SK-N-SH treated with all-trans-retinoic acid at 6 μM for 48 hours (cell line): Measurements from ENCODE around the gene LEPROT.

ENCODE experiments used
- ISL1 ChIP-seq: fragments of 250-450 bp; sonication (Bioruptor Pico); IDR thresholded peaks from 2 replicates; pipeline ENCODE4 v2.1.2; 2022; ENCODE audit warnings: mild to moderate bottlenecking, moderate library complexity
- PATZ1 ChIP-seq: fragments of 250-450 bp; sonication (Bioruptor Pico); IDR thresholded peaks from 2 replicates; pipeline ENCODE4 v1.8.0; 2020; ENCODE audit warnings: mild to moderate bottlenecking, moderate library complexity, borderline replicate concordance
- ZNF8 ChIP-seq: fragments of 450-650 bp; formaldehyde crosslinking; IDR thresholded peaks from 2 replicates; pipeline ENCODE4 v1.5.0; 2020; ENCODE audit warnings: mild to moderate bottlenecking, moderate library complexity
- TF ChIP-seq, protein P1 (sequence below): fragments of 250-450 bp; sonication (Bioruptor Pico); IDR thresholded peaks from 2 replicates; pipeline ENCODE4 v1.5.1; 2020; ENCODE audit warnings: low read depth, mild to moderate bottlenecking, moderate library complexity

DNA sequence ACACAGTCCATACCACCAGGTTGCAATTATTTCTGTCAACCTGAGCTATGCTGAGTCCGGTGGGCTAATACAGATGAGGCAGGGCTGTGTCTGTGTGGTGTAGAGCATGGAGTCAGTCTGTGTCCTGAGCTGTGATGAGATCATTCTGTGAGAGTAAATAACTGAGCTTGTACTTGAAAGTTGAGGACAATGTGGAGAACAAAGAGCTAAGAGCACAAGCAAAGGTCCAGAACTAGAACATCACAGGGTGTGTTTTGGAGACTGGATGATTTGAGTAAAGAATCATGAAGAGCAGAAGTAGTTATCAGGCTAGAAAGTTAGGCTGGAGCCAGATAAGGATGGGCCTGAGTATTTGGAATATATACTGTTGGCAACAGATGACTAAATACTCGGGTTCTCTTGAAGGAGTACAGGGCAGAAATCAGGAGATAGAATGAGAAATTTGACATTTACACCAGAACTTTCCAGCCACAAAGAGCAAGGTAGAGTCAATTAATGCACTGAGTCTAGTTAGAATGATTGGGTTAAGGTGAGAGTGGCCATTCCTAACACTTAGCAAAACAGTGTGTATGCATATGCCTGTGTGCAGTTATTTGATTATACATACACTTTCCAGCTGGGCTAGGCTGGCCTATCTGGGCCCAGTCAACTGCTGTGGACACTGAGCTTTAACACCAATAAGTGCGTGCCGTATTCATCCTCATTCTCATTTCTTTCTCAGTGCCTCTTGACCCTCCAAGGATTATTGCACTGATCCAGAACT, 48.8 kb downstream of the LEPROT start:
- no peak for TF ChIP-seq ISL1
- TF ChIP-seq, protein P1, sequence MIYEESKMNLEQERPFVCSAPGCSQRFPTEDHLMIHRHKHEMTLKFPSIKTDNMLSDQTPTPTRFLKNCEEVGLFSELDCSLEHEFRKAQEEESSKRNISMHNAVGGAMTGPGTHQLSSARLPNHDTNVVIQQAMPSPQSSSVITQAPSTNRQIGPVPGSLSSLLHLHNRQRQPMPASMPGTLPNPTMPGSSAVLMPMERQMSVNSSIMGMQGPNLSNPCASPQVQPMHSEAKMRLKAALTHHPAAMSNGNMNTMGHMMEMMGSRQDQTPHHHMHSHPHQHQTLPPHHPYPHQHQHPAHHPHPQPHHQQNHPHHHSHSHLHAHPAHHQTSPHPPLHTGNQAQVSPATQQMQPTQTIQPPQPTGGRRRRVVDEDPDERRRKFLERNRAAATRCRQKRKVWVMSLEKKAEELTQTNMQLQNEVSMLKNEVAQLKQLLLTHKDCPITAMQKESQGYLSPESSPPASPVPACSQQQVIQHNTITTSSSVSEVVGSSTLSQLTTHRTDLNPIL (CRISPR knock-in tag) = no peak
- TF ChIP-seq ZNF8 (CRISPR knock-in tag) = no peak
- no peak for TF ChIP-seq PATZ1 (CRISPR knock-in tag)
